ENCODE measurements around the gene RERE. TPM values are rescaled to one million over a fixed set of nuclear protein-coding genes. Genes with fewer than 3 reads are reported as not detected.

The RERE gene
- total RNA-seq, 1 experiment from 2014 or later: 40.6 TPM

DNA sequence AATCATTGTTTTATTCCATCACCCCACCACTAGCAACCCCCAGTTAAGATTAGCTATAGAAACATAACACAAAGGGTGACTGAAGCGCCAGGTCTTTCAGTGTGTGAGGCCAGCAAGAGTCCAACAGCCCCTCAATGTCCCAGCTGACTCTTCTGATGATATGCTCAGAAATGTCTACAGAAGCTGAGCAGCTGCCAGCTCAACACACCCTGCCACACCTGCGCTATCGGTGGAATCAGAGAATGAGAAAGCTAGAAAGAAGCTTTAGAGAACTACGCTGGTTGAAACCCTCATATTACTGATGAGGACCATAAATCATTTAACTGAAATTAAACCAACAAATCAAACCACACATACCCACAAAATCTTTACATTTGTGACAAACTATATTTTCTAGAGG lies 383.3 kb downstream of the RERE start (continued):
- TF ChIP-seq FOSL1 (IDR thresholded peaks at IDR 0.05; ENCODE audit: low read depth) (no peak), CBX3 (IDR thresholded peaks at IDR 0.05; ENCODE audit: low read depth) (no peak)

DNA sequence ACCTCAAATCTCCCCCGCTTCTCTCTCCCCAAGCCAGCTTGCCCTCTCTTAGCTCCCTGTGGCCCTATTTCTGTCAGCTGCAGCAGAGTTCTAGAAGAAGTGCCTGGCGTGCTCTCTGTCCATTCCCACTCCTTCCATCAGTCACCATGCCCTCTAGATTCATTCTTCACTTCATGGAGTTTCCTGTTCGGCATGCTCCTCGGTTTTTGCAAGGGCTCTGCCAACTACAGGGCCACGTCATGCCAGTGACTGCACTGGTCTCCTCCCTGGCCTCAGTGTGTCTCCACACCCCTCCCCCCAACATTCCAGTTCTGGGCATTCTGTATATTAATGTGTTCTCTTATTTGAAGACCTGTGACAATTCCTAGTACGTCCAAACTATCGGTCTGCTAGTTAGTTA lies 385.7 kb downstream of the RERE start:
- no peak overlapping the region for H2AFZ ChIP-seq (ENCODE audit: low read depth, low read length, poor library complexity, severe bottlenecking)
- H3K36me3 ChIP-seq (ENCODE audit: control insufficient read depth in 1 of 2, insufficient read depth in 2 of 2, low read length in 2 of 2): no peaks in the 10 kb centered on the region
- H3K4me3 ChIP-seq (replicated peaks in 1 of 2; ENCODE audit: low read depth in 1 of 2, low read length in 2 of 2): no peak overlapping the region
- no peaks in the 10 kb centered on the region for H3K4me1 ChIP-seq (ENCODE audit: control insufficient read depth in 1 of 2, insufficient read depth in 2 of 2, low read length in 2 of 2)
- CTCF ChIA-PET: no interaction called here
- POLR2A ChIA-PET: no interaction called here
- no peak for TF ChIP-seq MAX (IDR thresholded peaks at IDR 0.05)
- no peak for TF ChIP-seq TCF7L2 (IDR thresholded peaks at IDR 0.05; ENCODE audit: borderline replicate concordance, extremely low read depth, insufficient read depth, insufficient read length)
- TF ChIP-seq POLR2A (IDR thresholded peaks at IDR 0.05; ENCODE audit: borderline replicate concordance, extremely low read depth, insufficient read depth, insufficient read length): no peak
- TF ChIP-seq, protein P1, sequence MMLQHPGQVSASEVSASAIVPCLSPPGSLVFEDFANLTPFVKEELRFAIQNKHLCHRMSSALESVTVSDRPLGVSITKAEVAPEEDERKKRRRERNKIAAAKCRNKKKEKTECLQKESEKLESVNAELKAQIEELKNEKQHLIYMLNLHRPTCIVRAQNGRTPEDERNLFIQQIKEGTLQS (IDR thresholded peaks at IDR 0.05): no peak
- TF ChIP-seq JUND (IDR thresholded peaks at IDR 0.05): no peak
- no peak for TF ChIP-seq ELF1 (IDR thresholded peaks at IDR 0.05; ENCODE audit: borderline replicate concordance, low read depth)
- TF ChIP-seq RAD21 (IDR thresholded peaks at IDR 0.05; ENCODE audit: low read depth): no peak
- no peak for TF ChIP-seq CBX3 (IDR thresholded peaks at IDR 0.05; ENCODE audit: low read depth)
- TF ChIP-seq ZBTB33 (IDR thresholded peaks at IDR 0.05; ENCODE audit: extremely low read depth, insufficient replicate concordance, low read length): no peak
- TF ChIP-seq EZH2 (IDR thresholded peaks at IDR 0.05): no peak
- TF ChIP-seq YY1 (IDR thresholded peaks at IDR 0.05; ENCODE audit: extremely low read depth, insufficient replicate concordance, low read depth, low read length): no peak
- no peak for TF ChIP-seq ZFX (IDR thresholded peaks at IDR 0.05)
- no peak for TF ChIP-seq FOSL1 (IDR thresholded peaks at IDR 0.05; ENCODE audit: low read depth)
- TF ChIP-seq, protein P2, sequence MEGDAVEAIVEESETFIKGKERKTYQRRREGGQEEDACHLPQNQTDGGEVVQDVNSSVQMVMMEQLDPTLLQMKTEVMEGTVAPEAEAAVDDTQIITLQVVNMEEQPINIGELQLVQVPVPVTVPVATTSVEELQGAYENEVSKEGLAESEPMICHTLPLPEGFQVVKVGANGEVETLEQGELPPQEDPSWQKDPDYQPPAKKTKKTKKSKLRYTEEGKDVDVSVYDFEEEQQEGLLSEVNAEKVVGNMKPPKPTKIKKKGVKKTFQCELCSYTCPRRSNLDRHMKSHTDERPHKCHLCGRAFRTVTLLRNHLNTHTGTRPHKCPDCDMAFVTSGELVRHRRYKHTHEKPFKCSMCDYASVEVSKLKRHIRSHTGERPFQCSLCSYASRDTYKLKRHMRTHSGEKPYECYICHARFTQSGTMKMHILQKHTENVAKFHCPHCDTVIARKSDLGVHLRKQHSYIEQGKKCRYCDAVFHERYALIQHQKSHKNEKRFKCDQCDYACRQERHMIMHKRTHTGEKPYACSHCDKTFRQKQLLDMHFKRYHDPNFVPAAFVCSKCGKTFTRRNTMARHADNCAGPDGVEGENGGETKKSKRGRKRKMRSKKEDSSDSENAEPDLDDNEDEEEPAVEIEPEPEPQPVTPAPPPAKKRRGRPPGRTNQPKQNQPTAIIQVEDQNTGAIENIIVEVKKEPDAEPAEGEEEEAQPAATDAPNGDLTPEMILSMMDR (IDR thresholded peaks at IDR 0.05 in 2 of 3, conservative IDR thresholded peaks at IDR 0.05 in 1 of 3; ENCODE audit: borderline replicate concordance in 1 of 3, insufficient read depth in 1 of 3, low read depth in 2 of 3, low read length in 2 of 3): no peak
- TF ChIP-seq POLR2AphosphoS5 (IDR thresholded peaks at IDR 0.05; ENCODE audit: low read depth, low read length): no peak
- no peak for TF ChIP-seq SIN3A (IDR thresholded peaks at IDR 0.05; ENCODE audit: low read depth)
- TF ChIP-seq EGR1 (IDR thresholded peaks at IDR 0.05; ENCODE audit: low read depth): no peak
- no peak for TF ChIP-seq EZH2phosphoT487 (IDR thresholded peaks at IDR 0.05; ENCODE audit: borderline replicate concordance)
- no peak for TF ChIP-seq SRF (IDR thresholded peaks at IDR 0.05; ENCODE audit: low read depth)
- H3K27me3 ChIP-seq (ENCODE audit: insufficient read depth, low read length): no peaks in the 10 kb centered on the region
- no peaks in the 10 kb centered on the region for H3K9me3 ChIP-seq (ENCODE audit: control insufficient read depth in 1 of 2, insufficient read depth in 1 of 2, low read depth in 1 of 2, low read length in 2 of 2)
- no peak for ATAC-seq
- H3K9me2 ChIP-seq (ENCODE audit: insufficient read depth): no peaks in the 10 kb centered on the region
- no peaks in the 10 kb centered on the region for H4K20me1 ChIP-seq (ENCODE audit: insufficient read depth)
- H3K27ac ChIP-seq (ENCODE audit: low read depth, low read length): no peak overlapping the region
- no peak overlapping the region for H3K4me2 ChIP-seq (ENCODE audit: low read length)
- intact Hi-C loops (cut with micrococcal nuclease): no loop called here
- no peak for DNase-seq (ENCODE audit: low read depth, low spot score)
- RAD21 ChIA-PET (ENCODE audit: low non-redundant PET in 1 of 2, low total read pairs in 2 of 2, uncharacterized antibody in 2 of 2, unreplicated experiment in 2 of 2): no interaction called here
- no peaks in the 10 kb centered on the region for H3K79me2 ChIP-seq (ENCODE audit: insufficient read depth, low read length)
- no peak overlapping the region for H3K9ac ChIP-seq (ENCODE audit: low read length)
- no TSS peak for BruUV-seq (replicated peaks)
